Transverse colon (tissue), 4 donors: ENCODE measurements around the gene DCBLD2. TPM values are rescaled to one million over a fixed set of nuclear protein-coding genes. Genes with fewer than 3 reads are reported as not detected.

Experiments used
- DNase-seq: peaks from one replicate; pipeline ENCODE4 v3.0.0-alpha.2; 2019
- H3K27ac ChIP-seq, 4 donors: fragments of 200-600 bp; sonication (generic); 2 replicates each; pipeline ENCODE4 v1.5.1; 2016 to 2018; ENCODE audit warnings: inconsistent platforms in 4 of 4
- H3K27me3 ChIP-seq: fragments of 200-600 bp; sonication (generic); 2 replicates; pipeline ENCODE4 v1.5.1; 2017; ENCODE audit warnings: inconsistent platforms
- H3K36me3 ChIP-seq, 4 donors: fragments of 200-600 bp; sonication (generic); 2 replicates each; pipeline ENCODE4 v1.5.1; 2017 to 2019; ENCODE audit warnings: inconsistent platforms in 4 of 4
- H3K4me1 ChIP-seq, 4 donors: fragments of 200-600 bp; sonication (generic); 2 replicates each; pipeline ENCODE4 v1.5.1; 2017 to 2020; ENCODE audit warnings: inconsistent platforms in 4 of 4
- H3K4me3 ChIP-seq, 4 donors: fragments of 200-600 bp; sonication (generic); 1 replicate in 1 of 4; 2 replicates in 3 of 4; pipeline versions ENCODE4 v1.5.1 to v1.6.1; 2017 to 2019; ENCODE audit warnings: inconsistent platforms in 4 of 4
- H3K9me3 ChIP-seq, 2 donors: fragments of 200-600 bp; sonication (generic); 2 replicates each; pipeline ENCODE4 v1.5.1; 2017 to 2019; ENCODE audit warnings: inconsistent platforms in 2 of 2
- EP300 ChIP-seq: sonication (generic); formaldehyde crosslinking; IDR thresholded peaks from one replicate; pipeline ENCODE4 v1.6.1; 2017; ENCODE audit warnings: antibody characterized with exemption, low read depth
- POLR2A ChIP-seq: fragments of 450-650 bp; IDR thresholded peaks from one replicate; pipeline ENCODE4 v1.6.1; 2016; ENCODE audit warnings: antibody characterized with exemption, mild to moderate bottlenecking, moderate library complexity
- POLR2AphosphoS5 ChIP-seq, 3 donors: sonication (generic); formaldehyde crosslinking; IDR thresholded peaks; one replicate each; pipeline ENCODE4 v1.6.1; 2016; ENCODE audit warnings: antibody characterized with exemption in 3 of 3
- WGBS, 2 donors: methylation state at CpG; one replicate each; pipeline ENCODE4 v1.1.5; 2018; ENCODE audit warnings: low coverage in 1 of 2; 5-methylcytosine and 5-hydroxymethylcytosine counted together
- in situ Hi-C, 4 donors: fragments of 200-750 bp; cut with MboI; loops; one replicate each; pipeline versions ENCODE4 v1.15.0 to v1.15.1; 2017; ENCODE audit warnings: low sequenced_read_pairs in 3 of 4, low pct_ligation_motif_present in 1 of 4, low pct_unique_long_range_greater_than_20kb in 1 of 4
- intact Hi-C: fragments of 100-400 bp; cut with DNase I; formaldehyde crosslinking; loops from one replicate; pipeline ENCODE4 v1.15.1; 2023; ENCODE audit warnings: low total_unique reads
- total RNA-seq, 4 donors: library from RNA; depleted of rRNA; stranded (reverse); fragments of >200 nt; gene quantifications; one replicate each; pipeline ENCODE4 v1.1.0, GENCODE V29; 2016
- TF ChIP-seq, protein P1 (sequence below), 5 experiments: fragments of 200-600 bp in 3 of 5; fragments of 450-650 bp in 2 of 5; sonication (generic) in 3 of 5; IDR thresholded peaks; 1 replicate in 2 of 5; 2 replicates in 3 of 5; pipeline ENCODE4 v1.5.1; 2016 to 2017; ENCODE audit warnings: antibody characterized with exemption in 5 of 5, inconsistent platforms in 3 of 5, mild to moderate bottlenecking in 2 of 5, moderate library complexity in 1 of 5

Gene DCBLD2
- total RNA-seq, 4 donors from 2014 or later = 14.3 to 20.6 (median 18.4) TPM

DNA sequence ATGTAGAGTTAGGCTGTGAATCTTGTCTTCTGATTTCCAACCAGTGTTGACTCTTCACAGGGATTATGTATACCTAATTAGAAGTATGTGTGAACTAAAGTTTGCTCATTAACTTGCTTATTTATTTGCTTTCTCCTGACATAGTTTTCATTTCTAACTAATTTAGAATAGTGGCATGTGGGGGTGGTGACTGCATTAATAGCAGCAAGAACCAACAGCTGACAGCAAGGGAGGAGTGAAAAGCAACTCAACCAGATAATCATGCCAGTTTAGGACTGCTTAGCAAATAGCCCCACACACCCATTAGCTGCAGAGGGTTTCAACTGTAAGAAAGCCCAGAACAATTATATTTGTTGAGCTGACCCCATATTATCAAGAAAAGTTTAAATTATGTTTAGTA is 134.6 kb downstream of the DCBLD2 start:
- intact Hi-C loops = no loop called here
- no peak for TF ChIP-seq POLR2AphosphoS5 (IDR thresholded peaks at IDR 0.05)
- TF ChIP-seq EP300 = no peak
- TF ChIP-seq POLR2A = no peak
- TF ChIP-seq, protein P1, sequence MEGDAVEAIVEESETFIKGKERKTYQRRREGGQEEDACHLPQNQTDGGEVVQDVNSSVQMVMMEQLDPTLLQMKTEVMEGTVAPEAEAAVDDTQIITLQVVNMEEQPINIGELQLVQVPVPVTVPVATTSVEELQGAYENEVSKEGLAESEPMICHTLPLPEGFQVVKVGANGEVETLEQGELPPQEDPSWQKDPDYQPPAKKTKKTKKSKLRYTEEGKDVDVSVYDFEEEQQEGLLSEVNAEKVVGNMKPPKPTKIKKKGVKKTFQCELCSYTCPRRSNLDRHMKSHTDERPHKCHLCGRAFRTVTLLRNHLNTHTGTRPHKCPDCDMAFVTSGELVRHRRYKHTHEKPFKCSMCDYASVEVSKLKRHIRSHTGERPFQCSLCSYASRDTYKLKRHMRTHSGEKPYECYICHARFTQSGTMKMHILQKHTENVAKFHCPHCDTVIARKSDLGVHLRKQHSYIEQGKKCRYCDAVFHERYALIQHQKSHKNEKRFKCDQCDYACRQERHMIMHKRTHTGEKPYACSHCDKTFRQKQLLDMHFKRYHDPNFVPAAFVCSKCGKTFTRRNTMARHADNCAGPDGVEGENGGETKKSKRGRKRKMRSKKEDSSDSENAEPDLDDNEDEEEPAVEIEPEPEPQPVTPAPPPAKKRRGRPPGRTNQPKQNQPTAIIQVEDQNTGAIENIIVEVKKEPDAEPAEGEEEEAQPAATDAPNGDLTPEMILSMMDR (IDR thresholded peaks at IDR 0.05) = no peak
- H3K9me3 ChIP-seq = no peaks in the 10 kb centered on the region
- no peak for DNase-seq
- no peak overlapping the region for H3K27ac ChIP-seq
- in situ Hi-C loops = no loop called here
- no peaks in the 10 kb centered on the region for H3K36me3 ChIP-seq
- H3K4me1 ChIP-seq = peaks cover 0 to 5% (median 0%) of the 10 kb centered on the region in 4 donors
- no peaks in the 10 kb centered on the region for H3K27me3 ChIP-seq
- no peak overlapping the region for H3K4me3 ChIP-seq

DNA sequence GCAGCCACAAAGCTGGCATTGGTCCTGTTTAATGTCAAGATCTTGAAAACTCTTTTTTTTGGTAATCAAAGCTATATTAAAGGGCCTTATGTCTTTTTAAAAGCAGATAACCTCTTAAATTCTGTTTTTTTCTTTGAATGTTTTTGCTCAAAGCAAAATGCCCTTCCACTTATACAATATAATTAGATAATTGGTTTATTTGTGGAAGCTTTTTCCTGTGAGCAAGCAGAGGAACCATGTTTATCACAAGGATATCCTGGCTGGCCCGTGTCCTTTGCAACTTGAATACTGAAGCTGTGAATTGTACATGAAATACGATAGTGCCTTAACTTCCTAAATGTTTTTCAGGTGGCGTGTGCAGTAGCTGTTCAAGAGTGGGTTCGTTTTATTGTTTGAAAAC is 135.8 kb downstream of the DCBLD2 start:
- no peaks in the 10 kb centered on the region for H3K27me3 ChIP-seq
- no peak for DNase-seq
- TF ChIP-seq EP300 = no peak
- TF ChIP-seq, protein P1 (IDR thresholded peaks at IDR 0.05) = no peak
- TF ChIP-seq POLR2AphosphoS5 (IDR thresholded peaks at IDR 0.05) = no peak
- TF ChIP-seq POLR2A = no peak
- H3K4me3 ChIP-seq = no peak overlapping the region
- H3K27ac ChIP-seq = no peak overlapping the region
- in situ Hi-C loops (no loop called here), intact Hi-C loops (no loop called here)
- H3K36me3 ChIP-seq = no peaks in the 10 kb centered on the region
- no peaks in the 10 kb centered on the region for H3K9me3 ChIP-seq
- peaks cover 0 to 5% (median 0%) of the 10 kb centered on the region in 4 donors for H3K4me1 ChIP-seq
- WGBS, 2 donors = 56 to 79% methylated on average over 4 of the region's 4 CpGs

DNA sequence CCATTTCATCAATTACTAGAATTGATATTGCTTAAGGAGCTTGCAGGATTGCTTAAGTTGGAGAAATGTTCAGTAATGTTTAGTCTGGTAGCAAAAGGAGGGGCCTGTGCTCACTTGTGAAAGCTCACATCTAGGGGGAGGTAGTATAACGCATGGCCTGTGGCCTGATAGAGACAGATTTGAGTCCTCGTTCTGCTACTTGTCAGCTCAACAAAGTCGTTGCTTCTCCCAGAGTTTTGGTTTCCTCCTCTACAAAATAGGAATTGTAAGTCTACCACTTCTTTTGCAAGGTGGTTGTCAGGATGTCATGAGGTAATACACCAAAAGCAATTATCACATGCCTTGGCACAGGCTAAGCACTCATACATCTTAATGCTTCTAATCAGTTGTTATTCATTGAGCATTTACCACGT is 137.0 kb downstream of the DCBLD2 start:
- no peak for DNase-seq
- intact Hi-C loops (no loop called here), in situ Hi-C loops (no loop called here)
- no peaks in the 10 kb centered on the region for H3K27me3 ChIP-seq
- WGBS, 2 donors = 52 to 58% methylated on average over 3 to 4 of the region's 4 CpGs
- no peaks in the 10 kb centered on the region for H3K9me3 ChIP-seq
- TF ChIP-seq POLR2AphosphoS5 (IDR thresholded peaks at IDR 0.05) = no peak
- no peak for TF ChIP-seq POLR2A
- no peak for TF ChIP-seq EP300
- TF ChIP-seq, protein P1 (IDR thresholded peaks at IDR 0.05) = no peak
- H3K36me3 ChIP-seq = no peaks in the 10 kb centered on the region
- peak overlapping the region in 1 of 4 donors; percentile 2 for H3K4me3 ChIP-seq
- H3K4me1 ChIP-seq = peaks cover 0 to 5% (median 0%) of the 10 kb centered on the region in 4 donors
- peak overlapping the region in 1 of 4 donors; percentile 7 for H3K27ac ChIP-seq

DNA sequence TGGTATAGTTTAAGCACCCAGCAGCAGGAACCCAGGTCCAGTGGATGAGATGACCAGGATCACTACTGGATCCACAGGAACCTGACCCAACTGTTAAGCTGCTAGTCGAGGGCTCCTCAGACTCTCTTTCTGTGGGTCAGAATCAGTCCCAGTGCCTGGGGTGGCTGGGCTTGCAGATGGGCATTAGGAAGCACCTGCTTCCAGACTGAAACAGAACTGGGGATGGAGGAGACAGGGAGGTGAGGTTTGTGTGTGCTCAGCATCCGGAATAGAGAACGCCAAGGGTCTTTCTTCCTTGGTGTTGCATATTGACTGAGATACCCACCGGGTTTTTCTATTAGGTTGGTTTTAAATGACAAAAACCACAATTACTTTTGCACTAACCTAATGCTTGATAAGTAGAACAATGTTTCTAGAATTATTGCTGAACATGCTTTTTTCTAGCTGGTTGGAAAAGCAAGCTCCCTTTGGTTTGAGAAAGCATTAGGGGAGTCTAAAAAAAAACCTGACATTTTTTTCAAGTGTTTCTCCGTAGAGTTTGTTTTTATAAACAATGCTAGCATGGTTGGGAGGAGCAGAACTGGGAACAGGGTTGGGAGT is 137.6 kb downstream of the DCBLD2 start:
- DNase-seq = no peak
- intact Hi-C loops (no loop called here), in situ Hi-C loops (no loop called here)
- no peak for TF ChIP-seq POLR2AphosphoS5 (IDR thresholded peaks at IDR 0.05)
- TF ChIP-seq, protein P1 (IDR thresholded peaks at IDR 0.05) = no peak
- TF ChIP-seq EP300 = no peak
- no peak for TF ChIP-seq POLR2A
- Histone ChIP-seq H3K4me3 (peak overlapping the region in 1 of 4 donors; percentile 2), H3K27ac (peak overlapping the region; percentile 16 to 35 (median 32)), H3K9me3 (no peaks in the 10 kb centered on the region), H3K36me3 (no peaks in the 10 kb centered on the region), H3K4me1 (peaks cover 0 to 5% (median 0%) of the 10 kb centered on the region in 4 donors), H3K27me3 (no peaks in the 10 kb centered on the region)
- WGBS, 2 donors = 59 to 65% methylated on average over 4 to 5 of the region's 5 CpGs
